ENCODE data around the gene PLA2G6.

The PLA2G6 gene

GRCh38 chr22:38144025-38144405 is 37.6 kb downstream of the PLA2G6 start:
- H3K36me3 ChIP-seq (replicated peaks in 1 of 2; ENCODE audit: control insufficient read depth in 2 of 2, insufficient read depth in 2 of 2, low read length in 2 of 2): peaks cover 0 to 2% of the 10 kb centered on the region in 2 donors
- H4K91ac ChIP-seq (ENCODE audit: low read depth, low read length, poor library complexity): no peak overlapping the region
- H3K4me1 ChIP-seq (ENCODE audit: control insufficient read depth in 2 of 2, insufficient read depth in 1 of 2, low read depth in 1 of 2, low read length in 2 of 2): peaks cover 0 to 2% of the 10 kb centered on the region in 2 donors
- no peak overlapping the region for H3K9ac ChIP-seq (ENCODE audit: low read depth, low read length, poor library complexity)
- H2BK12ac ChIP-seq (ENCODE audit: low read length): no peak overlapping the region
- H3K4ac ChIP-seq (ENCODE audit: low read length): no peak overlapping the region
- no peak overlapping the region for H3K4me2 ChIP-seq (ENCODE audit: insufficient read depth, low read length, poor library complexity, severe bottlenecking)
- H3K27ac ChIP-seq (replicated peaks; ENCODE audit: low read length): no peak overlapping the region
- WGBS, 2 donors (ENCODE audit: extremely low coverage in 2 of 2, insufficient read length in 2 of 2, insufficient replicate concordance in 1 of 2): no CpG with 5 or more reads among the region's 5 CpGs
- no peak overlapping the region for H2BK120ac ChIP-seq (ENCODE audit: low read depth, low read length)
- no peak overlapping the region for H3K23ac ChIP-seq (ENCODE audit: low read depth, low read length, poor library complexity)
- H3K79me1 ChIP-seq (ENCODE audit: low read depth, low read length): peaks cover 3% of the 10 kb centered on the region
- H3K18ac ChIP-seq (ENCODE audit: low read length): no peak overlapping the region
- no peak overlapping the region for H3K4me3 ChIP-seq (ENCODE audit: low read length in 2 of 2)
- no peaks in the 10 kb centered on the region for H3K27me3 ChIP-seq (ENCODE audit: control insufficient read depth in 3 of 3, insufficient read depth in 3 of 3, low read depth in 1 of 3, low read length in 3 of 3)
- H2BK5ac ChIP-seq (ENCODE audit: low read length): no peak overlapping the region
- H2BK15ac ChIP-seq (ENCODE audit: low read length): no peak overlapping the region
- no peak overlapping the region for H3K14ac ChIP-seq (ENCODE audit: low read length)
- no peak overlapping the region for H2AK5ac ChIP-seq (ENCODE audit: low read depth, low read length)
- no peak for DNase-seq (ENCODE audit: low spot score)
- H2AFZ ChIP-seq (ENCODE audit: low read length): no peak overlapping the region
- H4K8ac ChIP-seq (ENCODE audit: low read depth, low read length): no peak overlapping the region
- H3K9me3 ChIP-seq (replicated peaks in 1 of 2; ENCODE audit: control insufficient read depth in 2 of 2, insufficient read depth in 1 of 2, low read depth in 1 of 2, low read length in 2 of 2): peaks cover 0 to 2% of the 10 kb centered on the region in 2 donors

GRCh38 chr22:38142606-38143005 is 39.0 kb downstream of the PLA2G6 start:
- Histone ChIP-seq H4K8ac (ENCODE audit: low read depth, low read length) (no peak overlapping the region), H3K27me3 (ENCODE audit: control insufficient read depth in 3 of 3, insufficient read depth in 3 of 3, low read depth in 1 of 3, low read length in 3 of 3) (no peaks in the 10 kb centered on the region), H2BK15ac (ENCODE audit: low read length) (no peak overlapping the region), H3K36me3 (replicated peaks in 1 of 2; ENCODE audit: control insufficient read depth in 2 of 2, insufficient read depth in 2 of 2, low read length in 2 of 2) (peaks cover 0 to 2% of the 10 kb centered on the region in 2 donors), H3K18ac (ENCODE audit: low read length) (peak overlapping the region; percentile 76), H3K4me2 (ENCODE audit: insufficient read depth, low read length, poor library complexity, severe bottlenecking) (no peak overlapping the region), H3K4me1 (ENCODE audit: control insufficient read depth in 2 of 2, insufficient read depth in 1 of 2, low read depth in 1 of 2, low read length in 2 of 2) (no peaks in the 10 kb centered on the region), H3K4me3 (ENCODE audit: low read length in 2 of 2) (peak overlapping the region in 1 of 2 donors; percentile 11), H3K23ac (ENCODE audit: low read depth, low read length, poor library complexity) (no peak overlapping the region), H3K9ac (ENCODE audit: low read depth, low read length, poor library complexity) (no peak overlapping the region), H3K79me1 (ENCODE audit: low read depth, low read length) (peaks cover 3% of the 10 kb centered on the region), H2AK5ac (ENCODE audit: low read depth, low read length) (no peak overlapping the region), H3K4ac (ENCODE audit: low read length) (no peak overlapping the region), H2BK12ac (ENCODE audit: low read length) (no peak overlapping the region), H2BK5ac (ENCODE audit: low read length) (no peak overlapping the region), H3K14ac (ENCODE audit: low read length) (no peak overlapping the region), H2BK120ac (ENCODE audit: low read depth, low read length) (no peak overlapping the region), H3K9me3 (replicated peaks in 1 of 2; ENCODE audit: control insufficient read depth in 2 of 2, insufficient read depth in 1 of 2, low read depth in 1 of 2, low read length in 2 of 2) (peaks cover 0 to 2% of the 10 kb centered on the region in 2 donors), H2AFZ (ENCODE audit: low read length) (no peak overlapping the region), H3K27ac (replicated peaks; ENCODE audit: low read length) (no peak overlapping the region), H4K91ac (ENCODE audit: low read depth, low read length, poor library complexity) (no peak overlapping the region)
- WGBS, 2 donors (ENCODE audit: extremely low coverage in 2 of 2, insufficient read length in 2 of 2, insufficient replicate concordance in 1 of 2): no CpG with 5 or more reads among the region's 5 CpGs
- no peak for DNase-seq (ENCODE audit: low spot score)

GRCh38 chr22:38141217-38141973 is 40.2 kb downstream of the PLA2G6 start:
- no peak overlapping the region for H3K23ac ChIP-seq (ENCODE audit: low read depth, low read length, poor library complexity)
- H2BK15ac ChIP-seq (ENCODE audit: low read length): no peak overlapping the region
- H2AK5ac ChIP-seq (ENCODE audit: low read depth, low read length): no peak overlapping the region
- H3K9ac ChIP-seq (ENCODE audit: low read depth, low read length, poor library complexity): no peak overlapping the region
- H3K9me3 ChIP-seq (replicated peaks in 1 of 2; ENCODE audit: control insufficient read depth in 2 of 2, insufficient read depth in 1 of 2, low read depth in 1 of 2, low read length in 2 of 2): peaks cover 0 to 2% of the 10 kb centered on the region in 2 donors
- no CpG with 5 or more reads among the region's 16 CpGs for WGBS, 2 donors (ENCODE audit: extremely low coverage in 2 of 2, insufficient read length in 2 of 2, insufficient replicate concordance in 1 of 2)
- DNase-seq (ENCODE audit: low spot score): no peak
- H3K4me3 ChIP-seq (ENCODE audit: low read length in 2 of 2): no peak overlapping the region
- H2AFZ ChIP-seq (ENCODE audit: low read length): no peak overlapping the region
- no peak overlapping the region for H3K4ac ChIP-seq (ENCODE audit: low read length)
- no peak overlapping the region for H3K27ac ChIP-seq (replicated peaks; ENCODE audit: low read length)
- peaks cover 0 to 2% of the 10 kb centered on the region in 2 donors for H3K36me3 ChIP-seq (replicated peaks in 1 of 2; ENCODE audit: control insufficient read depth in 2 of 2, insufficient read depth in 2 of 2, low read length in 2 of 2)
- no peaks in the 10 kb centered on the region for H3K27me3 ChIP-seq (ENCODE audit: control insufficient read depth in 3 of 3, insufficient read depth in 3 of 3, low read depth in 1 of 3, low read length in 3 of 3)
- H2BK5ac ChIP-seq (ENCODE audit: low read length): no peak overlapping the region
- peaks cover 3% of the 10 kb centered on the region for H3K79me1 ChIP-seq (ENCODE audit: low read depth, low read length)
- peak overlapping the region; percentile 48 for H3K18ac ChIP-seq (ENCODE audit: low read length)
- H3K4me1 ChIP-seq (ENCODE audit: control insufficient read depth in 2 of 2, insufficient read depth in 1 of 2, low read depth in 1 of 2, low read length in 2 of 2): no peaks in the 10 kb centered on the region
- no peak overlapping the region for H2BK120ac ChIP-seq (ENCODE audit: low read depth, low read length)
- no peak overlapping the region for H4K8ac ChIP-seq (ENCODE audit: low read depth, low read length)
- H3K14ac ChIP-seq (ENCODE audit: low read length): no peak overlapping the region
- H2BK12ac ChIP-seq (ENCODE audit: low read length): no peak overlapping the region
- H3K4me2 ChIP-seq (ENCODE audit: insufficient read depth, low read length, poor library complexity, severe bottlenecking): no peak overlapping the region
- H4K91ac ChIP-seq (ENCODE audit: low read depth, low read length, poor library complexity): no peak overlapping the region

GRCh38 chr22:38139901-38140300 is 41.7 kb downstream of the PLA2G6 start:
- Histone ChIP-seq H3K4me1 (ENCODE audit: control insufficient read depth in 2 of 2, insufficient read depth in 1 of 2, low read depth in 1 of 2, low read length in 2 of 2) (no peaks in the 10 kb centered on the region), H3K4ac (ENCODE audit: low read length) (no peak overlapping the region), H3K36me3 (replicated peaks in 1 of 2; ENCODE audit: control insufficient read depth in 2 of 2, insufficient read depth in 2 of 2, low read length in 2 of 2) (peaks cover 3 to 5% of the 10 kb centered on the region in 2 donors), H3K9me3 (replicated peaks in 1 of 2; ENCODE audit: control insufficient read depth in 2 of 2, insufficient read depth in 1 of 2, low read depth in 1 of 2, low read length in 2 of 2) (peaks cover 0 to 2% of the 10 kb centered on the region in 2 donors), H3K14ac (ENCODE audit: low read length) (no peak overlapping the region), H3K4me2 (ENCODE audit: insufficient read depth, low read length, poor library complexity, severe bottlenecking) (no peak overlapping the region), H2BK5ac (ENCODE audit: low read length) (no peak overlapping the region), H2BK15ac (ENCODE audit: low read length) (no peak overlapping the region), H4K91ac (ENCODE audit: low read depth, low read length, poor library complexity) (no peak overlapping the region), H4K8ac (ENCODE audit: low read depth, low read length) (no peak overlapping the region), H3K9ac (ENCODE audit: low read depth, low read length, poor library complexity) (no peak overlapping the region), H3K79me1 (ENCODE audit: low read depth, low read length) (no peaks in the 10 kb centered on the region), H3K27me3 (ENCODE audit: control insufficient read depth in 3 of 3, insufficient read depth in 3 of 3, low read depth in 1 of 3, low read length in 3 of 3) (no peaks in the 10 kb centered on the region), H3K18ac (ENCODE audit: low read length) (no peak overlapping the region), H2BK120ac (ENCODE audit: low read depth, low read length) (no peak overlapping the region), H3K4me3 (ENCODE audit: low read length in 2 of 2) (peak overlapping the region in 1 of 2 donors; percentile 12), H3K23ac (ENCODE audit: low read depth, low read length, poor library complexity) (no peak overlapping the region), H3K27ac (replicated peaks; ENCODE audit: low read length) (no peak overlapping the region), H2BK12ac (ENCODE audit: low read length) (no peak overlapping the region), H2AFZ (ENCODE audit: low read length) (no peak overlapping the region), H2AK5ac (ENCODE audit: low read depth, low read length) (no peak overlapping the region)
- no peak for DNase-seq (ENCODE audit: low spot score)
- no CpG with 5 or more reads among the region's 11 CpGs for WGBS, 2 donors (ENCODE audit: extremely low coverage in 2 of 2, insufficient read length in 2 of 2, insufficient replicate concordance in 1 of 2)

Measured in neuronal stem cell (in vitro differentiated cells).